CD4-positive, alpha-beta T cell treated with Interleukin-15 for 1 hour (primary cell): Measurements from ENCODE around the gene STARD10.

Experiments
- DNase-seq: peaks from one replicate; pipeline ENCODE4 v3.0.0-alpha.2; 2020

STARD10 gene

DNA sequence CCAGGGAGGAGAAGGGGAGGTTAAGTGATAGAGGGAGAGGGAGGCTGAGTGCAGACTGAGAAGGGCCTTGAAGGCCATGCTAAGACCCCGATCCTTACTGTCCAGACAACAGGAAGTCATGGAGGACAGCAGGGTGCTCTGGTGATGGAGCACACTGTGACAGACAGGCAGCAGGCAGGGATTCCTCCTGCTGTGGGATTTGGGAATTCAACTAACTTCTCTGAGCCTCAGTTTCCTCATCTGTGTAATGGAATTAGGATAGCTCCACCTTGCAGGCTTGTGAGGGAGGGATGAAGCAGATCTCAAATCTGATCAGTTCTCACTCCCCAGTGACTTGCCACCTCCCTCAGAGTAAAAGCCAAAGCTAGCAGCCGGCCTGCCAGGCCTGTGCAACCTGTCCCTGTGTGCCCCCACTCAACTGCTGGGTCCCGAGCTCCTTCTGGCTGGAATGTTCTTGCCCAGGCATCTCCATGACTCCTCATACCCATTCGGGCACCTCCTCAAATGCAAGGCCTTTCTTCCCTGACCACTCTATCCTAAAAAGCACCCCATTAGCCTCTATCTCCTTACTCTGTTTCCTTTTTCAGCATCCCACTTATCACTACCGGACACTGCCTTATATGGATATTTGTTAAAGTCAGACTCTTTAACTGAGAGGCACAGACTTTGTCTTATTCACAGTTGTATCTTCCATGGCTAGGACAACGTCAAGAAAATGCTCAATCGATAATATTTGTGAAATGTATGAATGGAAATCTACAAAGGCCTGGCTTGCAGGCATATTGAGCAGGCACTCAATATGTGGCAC is 51.1 kb downstream of the STARD10 start:
- DNase-seq: no peak

DNA sequence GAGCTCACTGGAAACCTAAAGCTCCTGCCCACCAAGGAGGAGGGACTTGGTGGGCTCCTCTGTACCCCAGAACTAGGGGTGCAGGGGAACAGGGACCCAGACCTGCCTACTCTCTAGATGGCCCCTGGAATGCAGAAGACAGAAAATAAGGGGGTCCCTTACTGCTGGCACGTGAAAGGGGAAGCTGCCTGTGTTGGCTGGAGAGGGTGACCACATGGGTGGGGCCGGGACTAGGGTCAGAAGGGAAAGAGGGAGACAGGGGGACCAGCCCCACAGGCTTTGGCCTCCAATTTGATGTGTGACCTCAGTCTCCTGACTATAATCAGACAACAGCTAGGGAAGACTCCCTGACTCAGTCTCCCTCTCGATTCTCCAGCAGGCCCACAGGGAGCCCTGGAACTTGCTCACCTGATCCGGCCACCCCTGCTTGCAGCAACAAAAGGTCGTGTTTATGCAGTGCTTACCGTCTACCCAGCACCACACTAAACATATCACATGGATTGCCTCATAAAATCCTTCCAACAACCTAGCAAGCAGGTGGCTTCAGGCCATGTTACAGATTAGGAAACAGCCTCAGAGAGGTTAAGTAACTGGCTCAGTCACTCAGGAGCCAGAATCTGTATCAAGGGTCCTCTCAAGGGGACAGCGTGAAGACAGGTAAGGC is 51.9 kb downstream of the STARD10 start:
- DNase-seq: no peak

DNA sequence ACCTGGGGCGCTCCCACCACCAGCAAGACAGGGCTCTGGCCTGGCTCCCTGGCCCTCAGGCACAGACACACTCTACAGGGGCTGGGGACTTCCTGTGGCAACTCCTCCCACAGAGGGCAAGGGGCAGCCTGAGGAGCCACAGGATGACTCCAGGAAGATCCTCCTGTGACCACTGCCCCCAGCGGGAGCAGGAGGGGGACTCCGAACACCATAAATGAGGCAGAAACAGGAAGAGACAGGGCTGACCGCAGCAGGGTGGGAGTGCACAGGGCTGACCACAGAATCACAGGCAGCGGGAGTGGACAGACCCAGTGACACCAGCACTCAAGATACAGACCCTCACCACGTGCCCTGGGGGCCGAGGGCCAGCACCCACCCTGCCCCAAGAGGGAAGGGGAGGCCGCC is 52.4 kb downstream of the STARD10 start:
- DNase-seq: peak; percentile 70

DNA sequence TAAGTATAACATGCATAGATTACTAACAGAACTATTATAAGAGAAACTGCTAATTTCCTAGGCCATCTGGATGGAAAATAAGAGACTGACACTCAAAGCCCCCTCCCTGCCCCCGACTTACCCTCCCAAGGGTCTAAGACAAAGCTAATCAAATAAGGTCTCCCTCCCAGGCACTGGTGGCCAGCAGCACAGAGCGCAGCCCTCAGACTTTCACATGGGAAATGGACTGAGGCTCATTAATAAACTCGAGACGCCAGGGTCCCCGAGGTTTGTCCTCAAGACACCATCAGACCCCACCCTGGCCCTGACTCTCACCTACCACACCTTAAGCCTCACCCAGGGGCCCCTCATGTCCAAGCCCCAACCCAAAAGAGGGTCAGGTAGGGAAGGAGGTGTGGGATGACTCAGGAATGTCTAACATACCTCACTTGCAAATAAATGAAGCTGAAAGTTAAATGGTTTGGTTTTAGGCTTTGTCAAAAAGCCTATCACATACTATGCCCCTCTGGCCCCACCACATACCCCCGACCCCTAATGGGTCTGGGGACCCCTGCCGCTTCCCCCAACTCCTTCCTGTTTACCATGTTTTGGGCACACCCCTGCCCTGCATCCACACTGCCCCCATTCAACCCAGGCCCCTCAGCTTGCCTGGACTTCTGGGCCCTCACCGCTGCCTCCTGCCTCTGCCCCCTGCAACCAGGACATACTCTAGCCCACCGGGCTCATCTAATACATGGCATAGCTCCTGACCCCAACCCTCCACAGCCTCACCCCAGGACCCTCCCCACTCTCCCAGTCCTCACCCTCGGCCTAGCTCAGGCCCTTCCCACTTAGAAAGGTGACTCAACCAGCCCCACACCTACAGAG is 53.1 kb downstream of the STARD10 start:
- DNase-seq: no peak

DNA sequence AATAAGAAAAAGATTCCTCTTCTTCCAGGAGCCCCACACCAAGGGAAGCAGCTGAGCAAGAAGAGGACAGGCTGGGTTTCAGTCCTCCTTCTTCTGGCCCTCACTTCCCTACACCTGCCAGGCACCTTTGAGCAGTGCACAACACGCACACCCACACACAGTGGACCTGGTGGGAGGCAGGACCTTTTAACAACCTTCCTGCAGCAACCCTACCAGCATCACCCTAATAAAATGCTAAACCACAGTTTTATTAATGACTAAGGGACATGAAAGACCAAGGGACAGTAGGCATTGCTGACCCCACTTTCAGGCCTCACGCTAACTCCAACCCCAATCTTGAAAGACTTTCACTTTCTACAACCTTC is 53.8 kb downstream of the STARD10 start:
- no peak for DNase-seq

DNA sequence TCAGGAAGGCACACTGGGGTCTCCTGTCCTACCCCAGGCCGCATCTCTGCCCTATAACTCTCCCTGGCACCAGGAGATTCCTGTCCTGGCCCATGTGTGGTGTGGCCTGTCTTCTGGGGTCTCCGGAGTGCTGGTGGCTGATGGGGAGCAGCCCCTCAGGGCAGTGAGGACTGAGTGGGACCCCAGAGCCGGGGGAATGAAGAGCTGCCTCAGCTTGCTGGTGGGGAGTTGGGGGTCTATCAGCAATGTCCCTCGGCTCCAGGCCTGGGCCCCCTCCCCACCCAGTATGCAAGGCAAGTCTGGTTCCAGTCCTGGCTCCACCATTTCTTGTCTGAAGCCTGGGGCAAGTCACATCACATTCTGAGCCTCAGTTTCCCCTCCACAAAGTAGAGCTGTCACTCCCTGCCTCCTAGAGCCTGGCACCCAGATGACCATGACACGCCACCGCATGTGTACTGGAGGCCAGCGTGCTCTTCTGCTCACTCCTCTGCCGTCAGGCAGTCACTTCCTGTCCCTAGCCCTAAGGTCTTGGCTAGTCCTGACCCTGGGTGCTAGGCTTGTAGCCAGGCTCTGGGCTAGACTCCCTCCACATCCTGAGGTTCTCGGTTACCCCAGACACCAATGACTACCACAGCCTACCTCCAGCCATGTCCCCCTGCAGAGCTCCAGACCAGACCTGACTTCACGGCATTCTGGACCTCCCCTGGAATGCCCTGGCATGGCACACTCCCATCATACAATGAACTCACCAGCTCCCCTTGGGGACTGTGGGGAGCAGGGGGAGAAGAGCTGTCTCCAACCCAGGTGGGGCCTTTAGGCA is 54.4 kb downstream of the STARD10 start:
- no peak for DNase-seq

DNA sequence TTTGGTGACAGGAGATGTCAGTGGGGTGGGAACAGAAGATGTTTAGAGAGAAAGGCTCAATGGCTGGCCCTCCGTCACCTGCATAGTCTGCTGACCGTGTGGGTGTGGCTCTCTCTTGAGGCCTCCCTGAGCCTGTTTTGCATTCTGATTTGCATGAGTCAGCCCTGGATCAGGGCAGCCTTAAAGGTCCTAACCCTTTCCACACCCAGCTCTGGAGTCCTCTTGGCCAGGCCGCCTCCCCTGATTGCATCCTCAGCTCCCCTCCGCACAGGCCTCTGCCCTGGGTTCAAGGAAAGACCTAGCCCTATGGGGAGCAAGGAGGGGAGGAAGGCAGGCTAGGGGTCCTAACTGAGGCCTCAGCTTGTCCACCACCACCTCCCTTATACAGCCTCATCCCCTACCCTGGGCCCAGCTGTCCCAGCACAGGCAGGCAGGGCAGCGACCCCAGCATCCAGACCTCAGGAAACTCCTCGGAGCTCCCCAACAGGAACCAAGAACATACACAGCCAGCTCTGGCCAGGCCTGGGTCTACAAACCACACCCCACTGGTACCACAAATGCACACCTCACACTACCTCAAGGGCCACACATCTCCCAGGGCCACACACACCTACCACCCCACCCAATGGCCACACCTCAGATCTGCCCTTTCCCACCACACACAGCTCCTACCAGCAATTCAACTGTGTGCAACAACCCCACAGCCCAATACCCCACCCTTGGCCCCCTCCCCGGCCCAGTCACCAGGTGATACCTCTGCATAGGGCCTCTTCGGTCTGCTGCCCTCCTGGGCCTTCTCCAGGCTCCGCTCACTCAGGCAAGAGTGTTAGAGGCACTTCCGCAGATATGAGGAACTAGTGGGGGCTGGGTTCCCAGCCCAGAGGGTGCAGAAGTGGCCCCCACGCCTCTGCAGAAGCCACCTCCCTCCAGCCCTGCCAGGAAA is 55.4 kb downstream of the STARD10 start:
- DNase-seq: peak; percentile 83

DNA sequence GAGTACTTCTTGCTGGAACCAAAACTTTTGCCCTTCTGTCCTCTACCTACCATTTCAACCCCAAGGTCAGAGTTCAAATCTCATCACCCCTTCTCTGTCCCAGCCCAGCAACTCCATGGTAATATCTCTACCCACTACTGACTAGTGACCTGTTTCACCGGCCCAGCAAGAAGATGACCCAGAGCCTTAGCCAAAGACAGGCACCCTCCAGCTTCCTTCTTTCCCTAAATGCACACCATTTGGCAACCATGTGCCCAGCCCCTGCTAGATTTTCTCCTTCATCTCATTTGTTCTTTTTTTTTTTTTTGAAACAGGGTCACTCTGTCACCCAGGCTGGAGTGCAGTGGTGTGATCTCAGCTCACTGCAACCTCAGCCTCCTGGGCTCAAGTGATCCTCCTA is 56.5 kb downstream of the STARD10 start:
- DNase-seq: no peak

DNA sequence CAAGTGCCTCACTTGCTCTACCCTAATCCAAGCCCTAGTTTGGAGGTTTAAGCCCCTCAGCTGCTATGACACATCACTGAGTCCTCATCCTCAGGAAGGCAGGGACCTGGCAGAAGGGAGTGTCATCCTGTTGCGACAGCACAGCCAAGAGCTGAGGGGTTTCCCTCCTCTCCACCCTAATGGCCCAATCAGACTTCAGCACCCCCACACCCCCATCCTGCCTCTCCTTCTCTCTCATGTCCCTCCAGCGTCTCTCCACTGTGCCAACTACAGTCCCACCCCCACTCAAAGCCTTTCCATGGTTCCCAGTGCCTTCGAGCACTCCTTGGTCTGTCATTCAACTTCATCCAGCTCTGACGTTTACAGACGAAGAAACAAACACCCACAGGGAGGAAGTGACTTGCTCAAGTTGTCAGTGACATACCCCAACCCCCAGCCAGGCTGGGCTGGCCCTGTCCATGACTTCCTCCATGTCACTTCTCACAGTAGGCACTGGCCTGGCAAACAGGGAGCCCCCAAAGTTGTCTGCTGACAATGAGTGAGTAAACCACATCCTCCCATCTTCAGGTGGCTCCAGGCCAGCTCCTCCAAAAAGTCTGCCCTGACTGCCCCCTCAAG is 57.3 kb downstream of the STARD10 start:
- peak; percentile 90 for DNase-seq

DNA sequence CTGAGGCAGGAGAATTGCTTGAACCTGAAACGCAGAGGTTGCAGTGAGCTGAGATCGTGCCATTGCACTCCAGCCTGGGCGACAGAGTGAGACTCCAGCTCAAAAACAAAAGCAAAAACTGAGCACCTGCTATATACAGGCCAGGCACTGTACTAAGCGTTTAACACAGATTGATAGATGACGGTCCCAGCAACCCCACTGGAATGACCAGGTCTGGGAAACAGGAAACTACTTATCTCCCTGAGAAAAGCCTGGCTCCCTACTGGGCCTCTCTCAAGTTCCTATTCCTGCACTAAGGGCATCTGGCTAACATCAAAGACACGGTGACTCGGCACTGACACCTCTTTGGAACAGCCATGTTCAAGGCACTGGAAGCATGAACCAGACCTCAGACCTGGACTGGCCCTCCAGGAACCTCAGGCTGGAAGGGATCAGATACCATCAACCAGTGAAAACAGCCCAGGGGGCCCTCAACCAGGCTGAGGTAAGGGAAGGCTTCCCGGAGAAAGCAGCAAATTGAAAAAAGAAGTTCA is 58.3 kb downstream of the STARD10 start:
- no peak for DNase-seq

DNA sequence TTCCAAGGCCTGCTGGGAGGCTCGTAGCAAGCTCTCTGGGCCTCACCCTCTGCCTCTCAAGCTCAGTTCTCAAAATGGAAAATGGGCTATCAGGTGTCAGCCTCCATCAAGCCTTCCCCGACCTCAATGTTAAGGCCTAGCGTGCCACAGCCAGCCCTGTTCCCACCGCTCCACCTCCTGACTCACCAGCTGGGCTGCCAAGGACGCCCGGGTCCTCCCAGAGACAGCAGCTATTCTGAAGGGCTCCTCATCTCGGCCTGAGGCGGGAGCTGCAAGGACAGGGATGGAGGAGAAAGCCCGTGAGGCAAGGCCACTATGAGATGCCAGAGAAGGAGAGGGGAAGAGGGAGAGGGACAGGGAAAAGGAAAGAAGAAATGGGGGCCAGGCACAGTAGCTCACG is 61.5 kb downstream of the STARD10 start:
- no peak for DNase-seq

DNA sequence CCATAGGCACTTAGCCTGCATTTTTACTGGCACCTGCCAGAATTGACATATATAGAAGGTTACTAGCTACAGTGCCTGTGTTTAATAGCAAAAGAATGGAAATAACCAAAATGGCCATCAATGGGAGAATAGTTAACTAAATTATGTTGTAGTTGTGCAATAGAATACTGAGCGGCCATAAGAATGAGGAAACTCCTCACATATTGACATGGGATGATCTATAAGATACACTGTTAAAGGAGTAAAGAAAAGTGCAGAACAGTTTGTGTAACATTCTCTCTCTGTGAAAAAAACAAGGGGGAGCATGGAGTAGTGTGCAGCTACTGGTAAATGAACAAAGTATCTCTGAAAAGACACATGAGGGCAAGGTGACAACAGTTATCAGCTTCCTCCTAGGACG is 63.1 kb downstream of the STARD10 start:
- no peak for DNase-seq

DNA sequence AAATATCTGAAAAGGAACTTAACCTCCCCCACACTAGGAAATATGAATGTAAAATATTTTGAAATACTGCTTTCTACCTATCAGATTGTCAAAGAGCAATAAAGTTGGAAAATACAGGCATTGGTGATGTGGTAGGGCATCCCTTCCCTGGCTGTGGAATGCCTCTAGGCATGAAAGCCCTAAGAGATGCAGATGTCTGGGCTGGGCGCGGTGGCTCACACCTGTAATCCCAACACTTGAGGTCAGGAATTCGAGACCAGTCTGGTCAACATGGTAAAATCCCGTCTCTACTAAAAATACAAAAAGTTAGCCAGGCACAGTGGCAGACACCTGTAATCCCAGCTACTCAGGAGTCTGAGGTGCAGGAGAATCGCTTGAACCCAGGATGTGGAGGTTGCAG is 63.6 kb downstream of the STARD10 start:
- DNase-seq: no peak

DNA sequence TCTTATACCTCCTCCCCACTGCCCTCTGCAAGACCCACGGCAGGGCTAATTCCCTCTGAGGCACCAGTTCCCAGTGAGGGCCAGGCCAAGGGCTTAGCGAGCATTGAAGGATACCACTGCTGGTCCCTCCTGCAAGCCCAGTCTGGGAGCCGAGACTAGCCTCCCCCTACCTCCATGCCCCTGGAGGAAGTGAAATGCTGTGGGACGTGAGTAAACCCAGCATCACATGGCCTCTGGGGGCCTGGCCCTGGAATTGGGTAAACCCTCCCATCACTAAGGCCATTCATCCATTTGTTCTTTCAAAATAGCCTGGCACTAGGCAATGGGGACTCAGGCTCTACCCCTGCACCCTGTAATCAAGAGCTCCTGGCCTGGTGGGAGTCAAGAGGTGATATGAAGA is 66.3 kb downstream of the STARD10 start:
- no peak for DNase-seq

DNA sequence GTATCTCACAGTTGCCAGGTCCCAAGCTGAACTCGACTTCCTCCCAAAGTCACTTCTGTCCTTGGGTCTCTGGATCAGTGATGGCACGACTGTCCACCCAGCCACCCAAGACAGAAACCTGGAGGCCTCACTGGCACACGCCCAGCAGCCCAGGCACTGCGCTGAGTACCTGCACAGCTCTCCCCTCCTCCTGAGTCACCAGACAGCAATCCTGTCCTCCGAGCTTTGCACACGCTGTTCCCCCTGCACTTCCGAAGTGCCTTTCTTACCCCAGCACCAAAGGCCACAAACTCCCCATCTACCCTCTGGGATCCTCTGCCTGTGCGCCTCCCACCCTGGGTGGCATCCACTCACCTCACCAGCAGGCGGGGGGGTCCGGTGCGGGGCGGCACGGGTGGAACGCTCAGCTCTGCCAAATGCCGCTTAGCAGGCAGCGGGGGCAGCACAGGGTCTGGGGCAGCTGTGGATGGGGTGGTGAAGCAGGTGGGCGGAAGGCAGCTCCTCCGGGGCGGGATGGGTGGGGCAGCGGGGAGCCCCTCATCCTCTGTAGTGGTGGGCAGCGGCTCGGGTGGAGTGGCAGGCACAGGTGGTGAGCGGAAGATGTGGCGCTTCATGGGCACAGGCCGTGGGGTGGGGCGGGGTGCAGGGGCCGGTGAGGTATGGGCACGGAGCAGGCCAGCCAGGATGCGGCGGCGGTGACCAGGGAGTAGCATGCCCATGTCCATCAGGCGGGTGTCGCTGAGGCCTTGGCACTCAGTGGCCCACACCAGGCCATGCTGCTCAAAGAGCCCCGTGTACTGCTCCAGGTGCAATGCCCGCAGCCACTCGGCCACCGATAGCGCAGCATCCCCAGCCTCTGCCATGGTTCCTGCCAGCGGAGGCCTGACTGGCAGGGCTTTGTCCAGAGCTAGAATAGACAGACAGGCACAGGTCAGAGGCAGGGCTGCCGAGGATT is 67.3 kb downstream of the STARD10 start:
- no peak for DNase-seq

DNA sequence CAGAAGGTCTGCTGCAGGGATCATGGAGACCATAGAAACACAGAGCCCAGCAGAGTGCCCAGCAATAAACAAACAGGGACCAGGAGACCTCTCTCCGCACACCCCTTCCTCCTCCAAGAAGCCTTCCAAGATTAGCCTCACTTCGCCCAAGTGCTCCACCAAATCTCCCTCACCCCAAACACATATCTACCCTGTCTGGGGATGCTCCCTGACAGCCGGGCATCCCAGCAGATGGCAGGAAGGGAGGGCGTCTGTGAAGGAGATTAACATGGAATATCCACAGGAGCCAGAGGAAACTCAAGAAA is 68.2 kb downstream of the STARD10 start:
- DNase-seq: no peak

DNA sequence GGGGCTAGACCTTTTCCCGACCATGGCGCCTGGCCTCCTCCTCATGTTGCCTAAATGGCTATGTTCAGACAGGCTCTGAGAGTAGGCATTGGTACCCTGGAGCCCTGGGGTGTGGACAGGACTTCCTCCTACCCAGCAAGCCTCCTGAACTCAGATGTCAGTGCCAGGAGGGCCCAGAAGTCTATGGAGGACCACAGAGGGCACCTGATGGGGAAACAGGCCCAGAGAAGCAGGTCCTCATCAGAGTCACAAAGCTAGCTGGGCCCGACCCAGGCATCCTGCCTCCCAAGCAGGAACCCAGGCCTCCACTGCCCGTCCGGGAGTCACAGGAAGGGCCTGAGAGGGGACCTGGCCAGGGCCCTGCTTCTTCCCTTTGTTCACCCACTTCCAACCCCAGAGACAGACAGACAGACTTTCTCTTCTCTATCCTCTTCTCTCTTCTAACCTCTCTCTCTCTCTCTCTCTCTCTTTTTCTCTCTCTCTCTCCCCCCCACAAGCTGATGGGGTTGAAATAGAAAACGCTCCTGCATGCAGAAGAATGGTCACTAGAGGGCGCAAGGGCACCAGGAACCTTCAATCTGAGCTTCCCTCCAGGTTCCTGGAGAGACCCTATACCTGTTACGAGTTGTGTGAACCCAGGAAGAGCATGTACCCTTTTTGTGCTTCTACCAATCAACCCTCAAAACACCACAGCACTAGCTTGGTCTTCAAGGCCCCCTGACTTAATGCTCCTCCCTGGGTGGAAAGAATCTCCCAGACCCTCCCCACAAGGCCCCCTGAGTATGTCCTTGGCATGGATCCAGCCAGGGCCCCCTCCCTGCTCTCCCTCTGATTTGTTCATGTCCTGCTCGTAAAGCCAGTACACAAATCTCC is 68.8 kb downstream of the STARD10 start:
- peak; percentile 85 for DNase-seq

DNA sequence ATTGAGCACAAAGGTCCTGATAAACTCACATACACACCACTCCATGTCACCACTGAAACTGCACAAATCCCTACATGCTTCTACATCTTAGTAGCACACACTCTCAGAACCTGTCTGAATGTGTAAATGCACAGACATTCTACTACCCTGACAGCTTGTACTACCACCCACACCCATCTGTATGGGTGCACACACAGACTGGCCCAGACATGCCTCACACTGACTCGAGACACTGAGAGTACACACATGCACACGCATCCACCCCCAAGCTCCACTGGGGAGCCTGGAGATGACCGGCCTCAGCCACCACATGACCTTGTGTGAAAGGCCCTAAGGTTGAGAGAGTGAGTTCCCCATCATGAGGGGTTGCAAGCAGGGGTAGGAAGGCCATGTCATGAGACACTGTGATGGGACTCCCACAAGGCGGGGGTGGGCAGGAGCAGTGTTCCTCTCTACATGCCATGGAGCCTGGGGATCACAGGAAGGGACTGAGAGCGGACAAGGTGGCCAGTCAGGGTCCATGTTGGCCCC is 69.8 kb downstream of the STARD10 start:
- no peak for DNase-seq

DNA sequence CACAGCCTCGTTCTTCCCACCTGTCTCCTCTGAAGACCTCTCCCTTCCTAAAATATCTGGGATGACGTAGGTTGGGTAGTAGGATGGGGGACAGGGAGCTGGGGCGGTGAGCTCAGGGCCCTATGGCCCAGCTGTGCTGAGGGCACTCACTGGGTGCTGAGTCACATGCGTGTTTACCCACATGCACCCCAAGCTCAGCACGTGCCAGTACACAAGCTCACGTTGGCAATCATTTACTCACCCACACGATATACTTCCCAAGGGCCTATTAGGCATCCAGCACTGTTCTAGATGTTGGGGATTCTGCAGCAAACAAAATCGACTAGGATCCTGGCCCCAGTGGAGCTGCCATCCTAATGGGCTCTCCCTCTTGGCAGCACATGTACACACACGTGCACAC is 70.3 kb downstream of the STARD10 start:
- DNase-seq: no peak
